ENCODE measurements around the gene PALLD. TPM values are rescaled to one million over a fixed set of nuclear protein-coding genes. Genes with fewer than 3 reads are reported as not detected.

The PALLD gene
- total RNA-seq, 2 experiments from 2014 or later, result 0.91 to 2.0 TPM

- POLR2A ChIA-PET, result no interaction called here
These were observed 83.4 kb downstream of the PALLD start for GRCh38 chr4:168580228-168580627.

DNA sequence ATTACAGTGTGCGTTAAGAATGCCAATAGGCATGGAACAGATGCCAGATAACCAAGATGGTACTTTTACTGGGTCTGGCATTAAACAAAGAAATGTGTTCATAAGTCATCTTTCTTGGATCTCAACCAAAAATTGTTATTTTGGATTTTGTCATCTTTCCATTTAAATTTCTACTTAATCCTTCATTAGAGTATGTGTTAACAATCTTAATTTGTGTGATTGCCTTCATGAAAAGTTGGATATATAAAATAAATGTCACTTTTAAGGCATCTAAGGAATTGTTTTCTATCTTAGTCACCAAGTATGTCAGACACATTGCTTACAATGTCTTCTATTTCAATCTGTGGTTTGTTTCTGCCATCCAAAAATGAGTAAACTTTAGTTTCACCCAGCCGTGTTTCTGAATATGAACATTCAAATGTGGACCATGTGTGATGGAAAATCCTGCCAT is 87.5 kb downstream of the PALLD start:
- ATAC-seq (ENCODE audit: low read depth), result no peak
- H3K9me3 Mint-ChIP-seq, result no peaks in the 10 kb centered on the region
- POLR2A ChIA-PET, result no interaction called here

More at GRCh38 chr4:168580228-168580627, 83.4 kb downstream of the PALLD start:
- Mint-ChIP-seq H3K4me3 (no peak overlapping the region), H3K36me3 (no peaks in the 10 kb centered on the region), H3K27ac (no peak overlapping the region), H3K27me3 (peaks cover 20% of the 10 kb centered on the region), H3K9me3 (no peaks in the 10 kb centered on the region), H3K4me1 (no peaks in the 10 kb centered on the region)
- ATAC-seq (ENCODE audit: low read depth), result no peak
- DNase-seq, result no peak

GRCh38 chr4:168585168-168586091 is 88.6 kb downstream of the PALLD start:
- POLR2A ChIA-PET, result no interaction called here
- peak; percentile 75 for ATAC-seq (ENCODE audit: low read depth)
- Mint-ChIP-seq H3K4me1 (no peaks in the 10 kb centered on the region), H3K27me3 (peaks cover 28% of the 10 kb centered on the region), H3K27ac (no peak overlapping the region), H3K36me3 (no peaks in the 10 kb centered on the region), H3K4me3 (no peak overlapping the region), H3K9me3 (no peaks in the 10 kb centered on the region)
- DNase-seq, result no peak

More for the DNA sequence above, 87.5 kb downstream of the PALLD start:
- H3K27me3 Mint-ChIP-seq, result peaks cover 26% of the 10 kb centered on the region
- no peak for DNase-seq
- H3K36me3 Mint-ChIP-seq, result no peaks in the 10 kb centered on the region
- H3K4me1 Mint-ChIP-seq, result no peaks in the 10 kb centered on the region
- no peak overlapping the region for H3K4me3 Mint-ChIP-seq
- no peak overlapping the region for H3K27ac Mint-ChIP-seq

- Mint-ChIP-seq H3K4me3 (no peak overlapping the region), H3K27me3 (peaks cover 20% of the 10 kb centered on the region), H3K36me3 (no peaks in the 10 kb centered on the region), H3K4me1 (no peaks in the 10 kb centered on the region), H3K27ac (no peak overlapping the region), H3K9me3 (no peaks in the 10 kb centered on the region)
- ATAC-seq (ENCODE audit: low read depth) (no peak), DNase-seq (no peak)
- POLR2A ChIA-PET, result no interaction called here
These were observed 90.1 kb downstream of the PALLD start for GRCh38 chr4:168586926-168587325.

DNA sequence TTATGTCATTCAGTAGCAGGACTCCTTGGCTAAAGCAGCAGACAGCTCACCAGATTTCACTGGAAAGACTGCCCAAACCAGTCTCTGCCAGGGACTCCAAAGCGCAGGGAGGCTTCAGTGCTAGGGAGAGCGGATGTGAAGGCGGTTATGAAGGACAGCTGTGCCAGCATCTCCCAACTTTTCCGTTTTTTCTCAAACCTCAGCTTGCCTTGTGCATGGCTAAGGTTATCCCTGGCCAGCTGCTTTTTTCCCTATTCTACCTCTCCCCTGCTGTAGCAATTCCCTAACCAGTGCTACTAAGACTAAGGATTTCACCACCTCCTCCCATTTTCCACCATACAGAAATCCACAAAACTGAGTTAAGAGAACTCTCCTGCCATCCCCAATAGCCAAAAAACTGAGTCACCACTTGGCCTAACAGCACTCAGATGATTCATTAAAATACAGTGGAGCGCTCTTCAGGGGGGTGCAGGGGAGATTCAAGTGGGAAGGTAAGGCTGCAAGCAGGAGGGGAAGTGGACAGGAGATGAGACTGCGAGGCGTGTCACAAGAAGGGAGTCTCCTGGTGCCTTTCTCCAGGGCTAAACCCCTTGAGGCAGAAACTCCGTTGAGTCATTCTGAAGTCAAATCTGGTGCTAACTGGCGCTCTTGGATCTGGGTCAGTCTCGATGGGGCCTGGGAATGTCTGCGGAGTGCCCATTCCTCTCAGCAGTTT is 90.7 kb downstream of the PALLD start:
- H3K27ac Mint-ChIP-seq, result no peak overlapping the region

DNA sequence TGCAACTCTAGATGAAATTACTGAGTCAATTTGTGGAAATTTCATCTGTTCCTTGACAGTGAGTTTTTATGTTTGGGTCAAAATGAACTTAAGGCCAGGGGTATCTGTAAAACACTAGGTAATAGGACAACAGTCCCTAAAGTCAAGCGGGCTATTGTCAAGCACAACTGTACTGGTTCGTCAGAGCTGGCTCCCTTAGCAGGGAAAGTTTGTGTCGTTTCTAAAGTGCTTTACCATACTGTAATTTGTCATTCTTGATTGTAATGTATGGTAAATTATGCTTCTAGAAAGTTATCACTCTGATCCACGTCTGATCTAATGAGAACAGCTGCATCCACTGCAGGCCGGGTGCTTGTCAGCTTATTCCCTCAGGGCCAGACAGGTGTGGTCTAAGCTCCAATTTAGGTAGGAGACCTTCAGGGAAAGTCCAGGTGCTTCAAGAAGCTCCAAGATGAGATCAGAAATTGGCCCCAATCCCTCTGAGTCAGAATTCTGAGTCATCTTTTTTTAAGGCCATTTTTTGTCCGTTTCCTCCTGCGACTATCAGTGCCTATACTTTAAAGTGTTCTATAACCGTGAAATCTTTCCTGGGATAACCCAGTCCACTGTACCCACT is 92.2 kb downstream of the PALLD start:
- POLR2A ChIA-PET, result no interaction called here
- Mint-ChIP-seq H3K4me1 (no peaks in the 10 kb centered on the region), H3K27ac (no peak overlapping the region), H3K9me3 (no peaks in the 10 kb centered on the region), H3K27me3 (peaks cover 19% of the 10 kb centered on the region), H3K4me3 (no peak overlapping the region), H3K36me3 (no peaks in the 10 kb centered on the region)
- ATAC-seq (ENCODE audit: low read depth) (no peak), DNase-seq (no peak)

More for the DNA sequence above, 90.7 kb downstream of the PALLD start:
- ATAC-seq (ENCODE audit: low read depth), result no peak
- POLR2A ChIA-PET, result no interaction called here
- DNase-seq, result no peak
- H3K4me3 Mint-ChIP-seq, result no peak overlapping the region
- peaks cover 15% of the 10 kb centered on the region for H3K27me3 Mint-ChIP-seq
- H3K4me1 Mint-ChIP-seq, result no peaks in the 10 kb centered on the region
- no peaks in the 10 kb centered on the region for H3K9me3 Mint-ChIP-seq
- no peaks in the 10 kb centered on the region for H3K36me3 Mint-ChIP-seq

- Mint-ChIP-seq H3K27ac (no peak overlapping the region), H3K4me3 (no peak overlapping the region), H3K36me3 (no peaks in the 10 kb centered on the region), H3K9me3 (no peaks in the 10 kb centered on the region), H3K4me1 (no peaks in the 10 kb centered on the region), H3K27me3 (peaks cover 17% of the 10 kb centered on the region)
- ATAC-seq (ENCODE audit: low read depth) (no peak), DNase-seq (no peak)
- POLR2A ChIA-PET, result no interaction called here
These were observed 95.8 kb downstream of the PALLD start for GRCh38 chr4:168592676-168593075.

DNA sequence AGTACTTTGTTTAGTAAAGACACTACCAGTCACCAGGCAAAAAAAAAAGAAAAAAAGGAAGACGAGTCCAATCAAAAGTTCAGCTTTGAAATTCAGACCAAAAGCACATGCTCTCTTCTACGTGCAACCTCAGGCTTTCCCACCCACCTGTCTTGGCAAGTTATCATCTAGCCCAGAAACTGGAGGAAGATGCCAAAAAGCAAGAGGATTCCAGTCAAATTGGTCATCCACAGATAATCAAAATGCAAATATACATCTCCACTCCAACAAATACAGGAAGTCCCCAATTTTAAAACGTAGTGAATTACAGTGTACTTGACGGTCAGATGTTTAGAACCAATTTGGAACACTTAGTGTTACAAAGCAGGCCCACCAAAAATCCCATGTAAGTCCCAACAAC is 96.5 kb downstream of the PALLD start:
- ATAC-seq (ENCODE audit: low read depth) (no peak), DNase-seq (no peak)
- H3K36me3 Mint-ChIP-seq, result no peaks in the 10 kb centered on the region
- H3K4me3 Mint-ChIP-seq, result no peak overlapping the region
- peaks cover 21% of the 10 kb centered on the region for H3K27me3 Mint-ChIP-seq
- POLR2A ChIA-PET, result interaction anchor here (0.6 kb wide), 1 partner anchor 398 kb away, joined by 3 read pairs; no protein-coding TSS in a partner anchor
- no peaks in the 10 kb centered on the region for H3K9me3 Mint-ChIP-seq
- no peak overlapping the region for H3K27ac Mint-ChIP-seq
- no peaks in the 10 kb centered on the region for H3K4me1 Mint-ChIP-seq

DNA sequence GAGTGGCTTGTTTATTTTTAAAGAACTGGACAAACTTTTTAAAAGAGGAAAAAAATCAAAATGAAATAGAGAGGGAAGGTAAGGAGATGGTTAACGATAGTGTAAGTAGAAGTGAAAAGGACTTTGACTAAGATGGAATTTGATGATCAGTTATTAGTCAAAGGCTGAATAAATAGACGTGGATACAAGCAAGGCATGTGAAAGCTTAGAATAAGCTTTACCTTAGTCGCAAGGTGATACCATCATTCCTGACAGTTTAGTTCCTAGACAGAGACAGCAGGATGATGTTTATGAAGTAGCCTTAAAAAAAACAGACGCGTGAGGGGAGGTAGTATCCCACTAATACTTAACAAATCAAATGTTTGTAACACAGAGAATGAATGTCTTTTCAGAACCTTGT is 97.3 kb downstream of the PALLD start:
- POLR2A ChIA-PET, result no interaction called here
- H3K9me3 Mint-ChIP-seq, result no peaks in the 10 kb centered on the region
- H3K27me3 Mint-ChIP-seq, result peaks cover 23% of the 10 kb centered on the region
- no peak overlapping the region for H3K27ac Mint-ChIP-seq
- H3K4me3 Mint-ChIP-seq, result no peak overlapping the region
- no peaks in the 10 kb centered on the region for H3K4me1 Mint-ChIP-seq
- H3K36me3 Mint-ChIP-seq, result no peaks in the 10 kb centered on the region
- ATAC-seq (ENCODE audit: low read depth) (no peak), DNase-seq (no peak)

DNA sequence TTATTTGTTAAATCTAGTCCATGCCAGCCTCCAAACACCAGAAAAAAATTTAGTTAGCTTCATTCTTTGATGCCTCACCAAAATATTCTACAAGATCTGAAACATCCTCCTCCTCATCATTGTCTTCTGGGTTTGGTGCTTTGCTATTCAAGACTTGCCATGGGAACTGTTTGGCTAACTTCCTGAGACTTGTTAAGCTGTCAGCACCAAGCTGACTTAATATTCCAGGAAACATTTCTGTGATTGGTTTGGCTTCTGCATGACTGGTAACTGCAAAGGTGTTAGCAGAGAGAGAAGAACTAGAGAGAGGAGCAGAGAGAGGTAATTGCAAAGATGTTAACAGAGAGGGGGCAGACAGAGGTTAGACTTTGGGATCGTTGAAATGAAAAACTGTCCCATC is 101.3 kb downstream of the PALLD start:
- peaks cover 25% of the 10 kb centered on the region for H3K27me3 Mint-ChIP-seq
- no peak overlapping the region for H3K27ac Mint-ChIP-seq
- ATAC-seq (ENCODE audit: low read depth) (no peak), DNase-seq (no peak)
- no peaks in the 10 kb centered on the region for H3K4me1 Mint-ChIP-seq
- no peak overlapping the region for H3K4me3 Mint-ChIP-seq
- no peaks in the 10 kb centered on the region for H3K9me3 Mint-ChIP-seq
- POLR2A ChIA-PET, result no interaction called here
- H3K36me3 Mint-ChIP-seq, result no peaks in the 10 kb centered on the region

GRCh38 chr4:168600796-168601583 is 104.1 kb downstream of the PALLD start:
- Mint-ChIP-seq H3K27me3 (peaks cover 22% of the 10 kb centered on the region), H3K4me1 (no peaks in the 10 kb centered on the region), H3K27ac (no peak overlapping the region), H3K4me3 (no peak overlapping the region), H3K36me3 (no peaks in the 10 kb centered on the region), H3K9me3 (no peaks in the 10 kb centered on the region)
- DNase-seq (no peak), ATAC-seq (ENCODE audit: low read depth) (no peak)
- POLR2A ChIA-PET, result no interaction called here

DNA sequence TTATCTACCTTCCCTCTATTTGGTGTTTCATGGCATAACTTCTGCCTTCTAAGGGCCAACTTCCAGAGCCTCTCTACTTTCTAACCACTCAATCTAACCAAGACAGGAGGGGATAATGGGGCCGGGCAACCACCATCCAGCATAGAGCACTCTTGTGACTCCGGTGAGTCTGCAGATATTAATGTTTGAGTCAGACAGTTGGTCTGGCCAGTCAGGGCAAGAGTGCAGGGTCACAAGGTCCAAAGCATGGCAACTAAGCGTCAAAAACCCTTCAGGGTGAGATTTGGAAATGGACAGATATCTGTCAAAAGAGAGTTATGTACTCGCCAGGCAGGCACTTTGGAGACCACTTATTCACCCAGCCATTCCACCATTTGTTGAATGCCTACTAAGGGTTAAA is 105.0 kb downstream of the PALLD start:
- ATAC-seq (ENCODE audit: low read depth), result no peak

More for the DNA sequence above, 105.0 kb downstream of the PALLD start:
- Mint-ChIP-seq H3K9me3 (no peaks in the 10 kb centered on the region), H3K4me1 (no peaks in the 10 kb centered on the region), H3K36me3 (no peaks in the 10 kb centered on the region), H3K27ac (no peak overlapping the region), H3K4me3 (no peak overlapping the region), H3K27me3 (peaks cover 20% of the 10 kb centered on the region)
- DNase-seq, result no peak
- POLR2A ChIA-PET, result no interaction called here

All from activated naive CD8-positive, alpha-beta T cell treated with anti-CD3 and anti-CD28 coated beads, Interleukin-2, amount 10 ng/mL, durations not matched to agents 7 days and 5 days (primary cell).